ENCODE results near the gene SUFU. TPM values are rescaled to one million over a fixed set of nuclear protein-coding genes. Genes with fewer than 3 reads are reported as not detected.

Gene SUFU
- total and polyA plus RNA-seq, 2 of the 13 experiments (the other 11 are each of a cell fraction or from before 2014, with no cell fraction given) = 2.9 to 5.5 TPM

DNA sequence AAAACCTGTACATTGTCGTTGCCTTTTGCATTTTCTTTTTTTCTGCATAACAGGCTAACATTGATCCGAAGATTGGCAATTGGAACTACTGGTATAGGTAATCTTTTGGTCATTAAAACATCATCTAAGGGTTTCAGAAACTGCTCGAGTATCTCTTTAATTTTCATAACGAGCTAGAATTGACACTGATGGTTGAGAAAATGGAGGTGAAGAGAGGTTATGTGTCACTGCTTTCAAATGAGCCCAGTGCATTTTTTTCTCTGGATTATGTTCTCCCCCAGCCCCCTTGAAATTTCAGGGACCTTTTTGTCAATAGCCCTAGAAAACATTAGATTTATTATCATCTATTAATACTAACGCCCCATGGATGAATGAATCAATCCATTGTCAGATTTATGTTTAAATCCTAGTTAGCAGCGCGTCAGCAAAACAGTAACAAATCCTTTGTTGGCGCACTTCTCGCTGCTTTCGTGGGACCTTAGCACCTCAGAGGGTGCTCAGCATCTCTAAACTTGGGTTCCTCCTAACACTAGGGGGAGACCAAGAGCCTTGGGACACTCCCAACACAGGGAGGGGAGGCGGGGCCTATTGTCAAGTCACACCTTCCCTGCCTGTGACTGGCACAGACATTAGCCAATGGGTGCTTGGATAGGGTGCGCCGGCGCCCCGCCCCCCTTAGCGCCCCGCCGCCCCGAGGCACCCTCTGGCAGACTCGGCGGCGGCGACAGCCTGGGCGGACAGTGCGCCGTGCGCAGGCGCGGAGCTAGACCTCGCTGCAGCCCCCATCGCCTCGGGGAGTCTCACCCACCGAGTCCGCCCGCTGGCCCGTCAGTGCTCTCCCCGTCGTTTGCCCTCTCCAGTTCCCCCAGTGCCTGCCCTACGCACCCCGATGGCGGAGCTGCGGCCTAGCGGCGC, at the start of gene SUFU (continued):
- TF ChIP-seq ZNF652 (CRISPR knock-in tag; IDR thresholded peaks at IDR 0.05; ENCODE audit: borderline replicate concordance, low read depth) (no peak), ZNF562 (CRISPR knock-in tag; IDR thresholded peaks at IDR 0.05; ENCODE audit: borderline replicate concordance) (no peak), ZNF451 (CRISPR knock-in tag; IDR thresholded peaks at IDR 0.05) (0 out of 2 replicates have a peak, but pooled peaks have one; percentile 25), KLF11 (CRISPR knock-in tag; IDR thresholded peaks at IDR 0.05) (no peak; the same call in 1 of the 2 replicates), HDAC6 (IDR thresholded peaks at IDR 0.05; ENCODE audit: low read depth, low read length) (no peak), SALL1 (CRISPR knock-in tag; IDR thresholded peaks at IDR 0.05) (peak; percentile 48), ZNF768 (CRISPR knock-in tag; IDR thresholded peaks at IDR 0.05) (0 out of 2 replicates have a peak, but pooled peaks have one; percentile 25), FOXK2 (IDR thresholded peaks at IDR 0.05) (peak; percentile 35; the same call in 1 of the 2 replicates), DNMT1 (CRISPR knock-in tag; IDR thresholded peaks at IDR 0.05) (no peak), RFX5 (IDR thresholded peaks at IDR 0.05; ENCODE audit: low read depth, low read length) (no peak), IKZF4 (CRISPR knock-in tag; IDR thresholded peaks at IDR 0.05; ENCODE audit: borderline replicate concordance, low read depth, not compliant biosample characterization) (no peak), CCDC6 (CRISPR knock-in tag; IDR thresholded peaks at IDR 0.05) (peak; percentile 26; the same call in 1 of the 2 replicates), ZMYM4 (CRISPR knock-in tag; IDR thresholded peaks at IDR 0.05) (peak; percentile 53), RBM39 (IDR thresholded peaks at IDR 0.05; ENCODE audit: low read depth, low read length, poor library complexity, severe bottlenecking) (no peak), MIXL1 (CRISPR knock-in tag; IDR thresholded peaks at IDR 0.05) (peak; percentile 51; the same call in 1 of the 2 replicates), ZNF205 (CRISPR knock-in tag; IDR thresholded peaks at IDR 0.05) (no peak)
- TF ChIP-seq, protein P1, sequence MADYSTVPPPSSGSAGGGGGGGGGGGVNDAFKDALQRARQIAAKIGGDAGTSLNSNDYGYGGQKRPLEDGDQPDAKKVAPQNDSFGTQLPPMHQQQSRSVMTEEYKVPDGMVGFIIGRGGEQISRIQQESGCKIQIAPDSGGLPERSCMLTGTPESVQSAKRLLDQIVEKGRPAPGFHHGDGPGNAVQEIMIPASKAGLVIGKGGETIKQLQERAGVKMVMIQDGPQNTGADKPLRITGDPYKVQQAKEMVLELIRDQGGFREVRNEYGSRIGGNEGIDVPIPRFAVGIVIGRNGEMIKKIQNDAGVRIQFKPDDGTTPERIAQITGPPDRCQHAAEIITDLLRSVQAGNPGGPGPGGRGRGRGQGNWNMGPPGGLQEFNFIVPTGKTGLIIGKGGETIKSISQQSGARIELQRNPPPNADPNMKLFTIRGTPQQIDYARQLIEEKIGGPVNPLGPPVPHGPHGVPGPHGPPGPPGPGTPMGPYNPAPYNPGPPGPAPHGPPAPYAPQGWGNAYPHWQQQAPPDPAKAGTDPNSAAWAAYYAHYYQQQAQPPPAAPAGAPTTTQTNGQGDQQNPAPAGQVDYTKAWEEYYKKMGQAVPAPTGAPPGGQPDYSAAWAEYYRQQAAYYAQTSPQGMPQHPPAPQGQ (CRISPR knock-in tag; IDR thresholded peaks at IDR 0.05; ENCODE audit: borderline replicate concordance) = no peak
- TF ChIP-seq, protein P2, sequence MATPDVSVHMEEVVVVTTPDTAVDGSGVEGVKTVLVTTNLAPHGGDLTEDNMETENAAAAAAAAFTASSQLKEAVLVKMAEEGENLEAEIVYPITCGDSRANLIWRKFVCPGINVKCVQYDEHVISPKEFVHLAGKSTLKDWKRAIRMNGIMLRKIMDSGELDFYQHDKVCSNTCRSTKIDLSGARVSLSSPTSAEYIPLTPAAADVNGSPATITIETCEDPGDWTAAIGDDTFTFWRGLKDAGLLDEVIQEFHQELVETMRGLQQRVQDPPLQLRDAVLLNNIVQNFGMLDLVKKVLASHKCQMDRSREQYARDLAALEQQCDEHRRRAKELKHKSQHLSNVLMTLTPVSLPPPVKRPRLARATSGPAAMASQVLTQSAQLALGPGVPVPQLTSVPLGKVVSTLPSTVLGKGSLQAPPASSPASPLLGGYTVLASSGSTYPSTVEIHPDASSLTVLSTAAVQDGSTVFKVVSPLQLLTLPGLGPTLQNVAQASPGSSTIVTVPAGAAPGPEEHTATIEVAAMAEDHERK (CRISPR knock-in tag; IDR thresholded peaks at IDR 0.05; ENCODE audit: low read depth) = no peak
- TF ChIP-seq, protein P3, sequence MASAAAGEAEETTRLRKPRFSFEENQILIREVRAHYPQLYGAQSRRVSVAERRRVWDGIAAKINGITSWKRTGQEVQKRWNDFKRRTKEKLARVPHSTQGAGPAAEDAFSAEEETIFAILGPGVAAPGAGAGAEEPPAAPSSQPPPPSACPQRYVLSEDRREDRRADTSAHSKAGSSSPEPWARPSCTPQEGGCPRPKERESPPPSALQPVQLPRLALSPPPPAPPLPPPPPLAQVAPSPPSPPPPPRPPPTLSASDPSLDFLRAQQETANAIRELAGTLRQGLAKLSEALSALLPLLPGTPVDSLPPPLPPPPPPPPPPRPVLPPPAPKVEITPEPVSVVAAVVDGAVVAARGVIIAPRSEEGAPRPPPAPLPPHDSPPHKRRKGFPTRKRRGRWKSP (CRISPR knock-in tag; IDR thresholded peaks at IDR 0.05) = peak; percentile 89
- TF ChIP-seq, protein P4, sequence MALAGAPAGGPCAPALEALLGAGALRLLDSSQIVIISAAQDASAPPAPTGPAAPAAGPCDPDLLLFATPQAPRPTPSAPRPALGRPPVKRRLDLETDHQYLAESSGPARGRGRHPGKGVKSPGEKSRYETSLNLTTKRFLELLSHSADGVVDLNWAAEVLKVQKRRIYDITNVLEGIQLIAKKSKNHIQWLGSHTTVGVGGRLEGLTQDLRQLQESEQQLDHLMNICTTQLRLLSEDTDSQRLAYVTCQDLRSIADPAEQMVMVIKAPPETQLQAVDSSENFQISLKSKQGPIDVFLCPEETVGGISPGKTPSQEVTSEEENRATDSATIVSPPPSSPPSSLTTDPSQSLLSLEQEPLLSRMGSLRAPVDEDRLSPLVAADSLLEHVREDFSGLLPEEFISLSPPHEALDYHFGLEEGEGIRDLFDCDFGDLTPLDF (CRISPR knock-in tag; IDR thresholded peaks at IDR 0.05) = no peak
- TF ChIP-seq, protein P5, sequence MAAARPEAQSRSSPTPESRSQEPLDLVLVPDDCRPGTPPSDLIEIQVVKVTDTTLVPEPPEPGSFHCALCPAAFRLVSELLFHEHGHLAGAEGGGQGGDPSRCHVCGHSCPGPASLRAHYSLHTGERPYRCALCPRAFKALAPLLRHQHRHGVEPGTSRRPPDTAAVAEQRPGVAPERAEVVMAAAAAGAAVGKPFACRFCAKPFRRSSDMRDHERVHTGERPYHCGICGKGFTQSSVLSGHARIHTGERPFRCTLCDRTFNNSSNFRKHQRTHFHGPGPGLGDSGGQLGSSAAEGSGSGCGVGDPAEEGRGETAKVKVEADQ (CRISPR knock-in tag; IDR thresholded peaks at IDR 0.05; ENCODE audit: borderline replicate concordance) = no peak

All from HepG2 (cell line).